Fibroblast of pulmonary artery (primary cell): Measurements from ENCODE around the gene CENPN.

Source experiments
- DNase-seq: peaks from one replicate; pipeline ENCODE4 v3.0.0-alpha.2; 2010; ENCODE audit warnings: low read depth
- H3K4me3 ChIP-seq: replicated peaks from 2 replicates; pipeline ENCODE4 v1.5.1; 2011; ENCODE audit warnings: low read depth, mild to moderate bottlenecking, control low read depth, low read length, moderate library complexity
- CTCF ChIP-seq: IDR thresholded peaks from 2 replicates; pipeline ENCODE4 v1.5.1; 2011; ENCODE audit warnings: mild to moderate bottlenecking, control low read depth, low read length, inconsistent platforms; ENCODE audit errors: missing control alignments

The CENPN gene

GRCh38 chr16:81073560-81074330 lies 66.7 kb downstream of the CENPN start:
- TF ChIP-seq CTCF = no peak
- no peak for DNase-seq
- no peak overlapping the region for H3K4me3 ChIP-seq

GRCh38 chr16:81076566-81077075 lies 69.6 kb downstream of the CENPN start:
- peak overlapping the region; percentile 80 for H3K4me3 ChIP-seq
- peak; percentile 77 for DNase-seq
- TF ChIP-seq CTCF = no peak

GRCh38 chr16:81077076-81077940 lies 70.3 kb downstream of the CENPN start, which contains the start of gene C16orf46:
C16orf46 (minus strand) TSS chr16:81077238; CDS start chr16:81063955, 13,283 bp downstream.
- peak; percentile 96 for DNase-seq
- TF ChIP-seq CTCF = no peak
- peak within 1 kb of the TSS; percentile 80 for H3K4me3 ChIP-seq

GRCh38 chr16:81080233-81080632 lies 73.2 kb downstream of the CENPN start:
- TF ChIP-seq CTCF = no peak

GRCh38 chr16:81081014-81081413 lies 74.0 kb downstream of the CENPN start:
- DNase-seq = no peak
- no peak overlapping the region for H3K4me3 ChIP-seq
- TF ChIP-seq CTCF = no peak

More at GRCh38 chr16:81080233-81080632, 73.2 kb downstream of the CENPN start:
- H3K4me3 ChIP-seq = no peak overlapping the region
- DNase-seq = no peak
